Fibroblast of lung (primary cell): ENCODE results near the gene METRNL.

ENCODE experiments used
- CTCF ChIP-seq, 2 donors: IDR thresholded peaks in 1 of 2; conservative IDR thresholded peaks in 1 of 2; 1 replicate in 1 of 2; 2 replicates in 1 of 2; pipeline ENCODE4 v1.5.1; 2011 to 2012; ENCODE audit warnings: low read length in 2 of 2, control low read depth in 1 of 2, inconsistent platforms in 1 of 2, low read depth in 1 of 2, mild to moderate bottlenecking in 1 of 2
- EZH2 ChIP-seq: IDR thresholded peaks from 2 replicates; pipeline ENCODE4 v1.5.1; 2012; ENCODE audit warnings: low read length, control low read depth, mild to moderate bottlenecking; ENCODE audit errors: missing control alignments

- TF ChIP-seq CTCF (conservative IDR thresholded peaks at IDR 0.05 in 1 of 2, IDR thresholded peaks at IDR 0.05 in 1 of 2; ENCODE audit: low read depth in 1 of 2, low read length in 2 of 2) = no peak
- TF ChIP-seq EZH2 = no peak
Measured at GRCh38 chr17:83103200-83103942, 24.0 kb downstream of the METRNL start.
